AG04449 (cell line): ENCODE data around the gene TLR7.

ENCODE experiments used
- CTCF ChIA-PET: fragments of 350-600 bp; formaldehyde crosslinking; extraction: SDS; loops from one replicate; lab custom pipeline; 2021; ENCODE audit warnings: antibody characterized with exemption; lab: Yijun Ruan, JAX
- POLR2A ChIA-PET: fragments of 400-600, 350-600 bp; formaldehyde crosslinking; extraction: SDS; loops from one replicate; lab custom pipeline; 2020; ENCODE audit warnings: antibody characterized with exemption, inconsistent platforms; lab: Yijun Ruan, JAX
- DNase-seq: peaks from one replicate; pipeline ENCODE4 v3.0.0-alpha.2; 2010; ENCODE audit warnings: low read depth, low spot score
- H3K4me3 ChIP-seq: 2 replicates; pipeline ENCODE4 v1.5.1; 2011; ENCODE audit warnings: low read depth, mild to moderate bottlenecking, control low read depth, low read length
- CTCF ChIP-seq: IDR thresholded peaks from one replicate; pipeline ENCODE4 v1.5.1; 2011; ENCODE audit warnings: mild to moderate bottlenecking, moderate library complexity, low read length, control low read depth, inconsistent platforms; ENCODE audit not compliant: insufficient read depth; ENCODE audit errors: missing control alignments

The TLR7 gene

GRCh38 chrX:12885508-12885907 lies 18.6 kb downstream of the TLR7 start:
- POLR2A ChIA-PET: no interaction called here
- CTCF ChIA-PET: no interaction called here
- DNase-seq: no peak
- TF ChIP-seq CTCF: no peak
- H3K4me3 ChIP-seq: no peak overlapping the region

GRCh38 chrX:12886545-12886944 lies 19.7 kb downstream of the TLR7 start:
- ChIA-PET POLR2A (no interaction called here), CTCF (no interaction called here)
- no peak overlapping the region for H3K4me3 ChIP-seq
- DNase-seq: no peak
- TF ChIP-seq CTCF: no peak

- H3K4me3 ChIP-seq: no peak overlapping the region
- CTCF ChIA-PET: no interaction called here
- TF ChIP-seq CTCF: no peak
- POLR2A ChIA-PET: no interaction called here
- DNase-seq: no peak
Measured at GRCh38 chrX:12887141-12887540, 20.3 kb downstream of the TLR7 start.

- no peak for DNase-seq
- no peak for TF ChIP-seq CTCF
- no peak overlapping the region for H3K4me3 ChIP-seq
- POLR2A ChIA-PET: no interaction called here
- CTCF ChIA-PET: no interaction called here
Measured at GRCh38 chrX:12887767-12888166, 20.9 kb downstream of the TLR7 start.

GRCh38 chrX:12890467-12890866 lies 23.6 kb downstream of the TLR7 start:
- TF ChIP-seq CTCF: no peak
- ChIA-PET POLR2A (no interaction called here), CTCF (interaction anchor here (0.7 kb wide), 1 partner anchor 76 kb away, joined by 3 read pairs; no protein-coding TSS in a partner anchor)
- no peak overlapping the region for H3K4me3 ChIP-seq
- DNase-seq: no peak

GRCh38 chrX:12891171-12891570 lies 24.3 kb downstream of the TLR7 start:
- POLR2A ChIA-PET: no interaction called here
- CTCF ChIA-PET: interaction anchor here (1.3 kb wide), 1 partner anchor 77 kb away, joined by 4 read pairs; no protein-coding TSS in a partner anchor
- TF ChIP-seq CTCF: no peak
- H3K4me3 ChIP-seq: no peak overlapping the region
- no peak for DNase-seq
